ENCODE measurements around the gene DNAH12. TPM values are rescaled to one million over a fixed set of nuclear protein-coding genes. Genes with fewer than 3 reads are reported as not detected.
"Not testable (repeated sequence)": the region's sequence is repeated elsewhere in the genome, so short reads cannot be mapped to it uniquely, and the experiment has no call there.

Gene DNAH12
- total RNA-seq, 1 experiment from 2014 or later = 0.07 TPM

DNA sequence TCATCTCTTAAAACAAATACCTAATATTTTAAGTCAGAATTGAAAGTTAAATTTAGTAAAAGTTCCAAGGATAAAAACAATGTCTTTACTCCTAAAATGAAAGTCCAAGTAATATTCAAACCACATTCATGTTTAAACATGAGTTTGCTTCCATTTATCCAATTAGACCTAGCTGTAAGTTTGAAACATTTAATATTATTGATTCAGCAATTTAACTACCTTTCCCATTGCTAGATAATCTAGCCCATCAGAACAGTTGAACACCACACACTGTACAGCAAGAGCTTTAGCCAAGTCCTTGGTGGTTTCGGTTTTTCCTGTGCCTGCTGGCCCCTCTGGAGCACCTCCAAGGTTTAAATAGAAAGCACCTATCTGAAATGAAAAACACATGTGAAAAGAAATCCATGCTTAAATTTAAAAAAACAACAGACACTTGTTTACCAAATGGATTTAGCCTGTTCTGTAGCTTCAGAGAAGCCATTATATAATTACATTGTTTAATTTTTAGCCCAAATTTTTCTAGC lies 97.8 kb downstream of the DNAH12 start:
- H3K36me3 ChIP-seq (ENCODE audit: low read depth, low read length) = no peaks in the 10 kb centered on the region
- no peak for TF ChIP-seq CTCF (conservative IDR thresholded peaks at IDR 0.05; ENCODE audit: low read depth, low read length)
- TF ChIP-seq EZH2phosphoT487 (IDR thresholded peaks at IDR 0.05; ENCODE audit: borderline replicate concordance, low read length) = no peak
- TF ChIP-seq EZH2 (IDR thresholded peaks at IDR 0.05; ENCODE audit: low read length, unreplicated experiment) = no peak
- H3K4me2 ChIP-seq (ENCODE audit: low read length) = peak overlapping the region; percentile 40
- CTCF ChIA-PET = interaction anchor here (0.6 kb wide), 1 partner anchor 55 kb away, joined by 4 read pairs; no protein-coding TSS in a partner anchor
- H3K27ac ChIP-seq (ENCODE audit: low read length) = no peak overlapping the region
- no TSS peak for BruUV-seq (replicated peaks)
- no peaks in the 10 kb centered on the region for H3F3A ChIP-seq (ENCODE audit: low read length, unreplicated experiment)
- H3K9me2 ChIP-seq (replicated peaks; ENCODE audit: low read length) = no peaks in the 10 kb centered on the region
- H3K79me2 ChIP-seq (ENCODE audit: low read length) = no peaks in the 10 kb centered on the region
- no peak overlapping the region for H3K9ac ChIP-seq (ENCODE audit: low read length)
- H3K27me3 ChIP-seq (ENCODE audit: low read length) = no peaks in the 10 kb centered on the region
- intact Hi-C loops (cut with micrococcal nuclease) = no loop called here
- DNase-seq = no peak
- POLR2A ChIA-PET (ENCODE audit: unreplicated experiment) = interaction anchor here (0.5 kb wide), 1 partner anchor 412 kb away, joined by 7 read pairs; no protein-coding TSS in a partner anchor
- 0 out of 2 replicates have a peak overlapping the region, but pooled peaks have one; percentile 17 for H3K4me3 ChIP-seq (ENCODE audit: low read length)
- H2AFZ ChIP-seq (ENCODE audit: low read length) = peak overlapping the region; percentile 37
- no peaks in the 10 kb centered on the region for H4K20me1 ChIP-seq (ENCODE audit: low read length)
- no peaks in the 10 kb centered on the region for H3K9me3 ChIP-seq (ENCODE audit: low read length)
- ATAC-seq = no peak
- H3K4me1 ChIP-seq (ENCODE audit: insufficient read depth, low read length) = peaks cover 26% of the 10 kb centered on the region

DNA sequence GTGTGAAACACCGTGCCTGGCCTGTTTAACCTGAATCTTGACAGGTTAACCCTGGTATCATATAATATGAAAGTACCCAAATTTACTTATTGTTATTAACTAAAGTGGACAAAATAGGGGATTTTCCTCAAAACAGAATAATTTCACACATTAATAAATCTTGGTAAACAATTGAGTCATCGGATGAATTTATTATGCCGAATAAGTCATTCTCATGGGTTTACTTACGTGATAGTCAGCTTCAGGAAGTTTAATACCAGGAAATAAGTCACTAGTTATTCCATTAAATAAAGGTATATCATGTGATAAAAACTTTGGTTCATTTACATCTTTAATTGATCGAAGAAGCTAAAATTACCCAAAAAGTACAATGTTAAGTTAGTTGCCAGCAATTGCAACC lies 99.7 kb downstream of the DNAH12 start:
- Histone ChIP-seq H3K4me3 (ENCODE audit: low read length) (no peak overlapping the region), H3F3A (ENCODE audit: low read length, unreplicated experiment) (no peaks in the 10 kb centered on the region), H3K79me2 (ENCODE audit: low read length) (no peaks in the 10 kb centered on the region), H3K9me3 (ENCODE audit: low read length) (no peaks in the 10 kb centered on the region), H3K27ac (ENCODE audit: low read length) (peak overlapping the region; percentile 66), H3K4me2 (ENCODE audit: low read length) (peak overlapping the region; percentile 21; the same call in 1 of the 2 replicates), H3K27me3 (ENCODE audit: low read length) (no peaks in the 10 kb centered on the region), H3K9ac (ENCODE audit: low read length) (no peak overlapping the region), H2AFZ (ENCODE audit: low read length) (0 out of 2 replicates have a peak overlapping the region, but pooled peaks have one; percentile 1), H4K20me1 (ENCODE audit: low read length) (no peaks in the 10 kb centered on the region), H3K9me2 (replicated peaks; ENCODE audit: low read length) (no peaks in the 10 kb centered on the region), H3K36me3 (ENCODE audit: low read depth, low read length) (no peaks in the 10 kb centered on the region), H3K4me1 (ENCODE audit: insufficient read depth, low read length) (peaks cover 14% of the 10 kb centered on the region)
- DNase-seq = peak; percentile 50
- BruUV-seq (replicated peaks) = no TSS peak
- intact Hi-C loops (cut with micrococcal nuclease) = loop anchor here (2.0 to 5.0 kb wide), 2 partner anchors 40 to 113 kb away; partner anchors contain the start of gene PDE12
- TF ChIP-seq CTCF (conservative IDR thresholded peaks at IDR 0.05; ENCODE audit: low read depth, low read length) (no peak), EZH2phosphoT487 (IDR thresholded peaks at IDR 0.05; ENCODE audit: borderline replicate concordance, low read length) (no peak), EZH2 (IDR thresholded peaks at IDR 0.05; ENCODE audit: low read length, unreplicated experiment) (no peak)
- ChIA-PET CTCF (no interaction called here), POLR2A (ENCODE audit: unreplicated experiment) (interaction anchor here (0.6 kb wide), 1 partner anchor 116 kb away, joined by 4 read pairs; no protein-coding TSS in a partner anchor)
- peak; percentile 78 for ATAC-seq

DNA sequence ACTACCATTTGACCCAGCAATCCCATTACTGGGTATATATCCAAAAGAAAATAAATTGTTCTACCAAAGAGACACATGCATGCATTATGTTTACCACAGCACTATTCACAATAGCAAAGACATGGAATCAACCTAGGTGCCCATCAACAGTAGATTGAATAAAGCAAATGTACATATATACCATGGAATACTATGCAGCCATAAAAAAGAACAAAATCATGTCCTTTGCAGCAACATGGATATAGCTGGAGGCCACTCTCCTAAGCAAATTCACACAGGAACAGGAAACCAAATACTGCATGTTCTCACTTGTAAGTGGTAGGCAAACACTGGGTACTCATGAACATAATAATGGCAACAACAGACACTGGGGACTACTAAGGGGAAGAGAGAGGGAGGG lies 104.0 kb downstream of the DNAH12 start:
- BruUV-seq (replicated peaks); H3K27ac ChIP-seq (ENCODE audit: low read length); H2AFZ ChIP-seq (ENCODE audit: low read length); POLR2A ChIA-PET (ENCODE audit: unreplicated experiment); DNase-seq; H3K27me3 ChIP-seq (ENCODE audit: low read length); H3K9ac ChIP-seq (ENCODE audit: low read length); H3K79me2 ChIP-seq (ENCODE audit: low read length); H3K36me3 ChIP-seq (ENCODE audit: low read depth, low read length); H3K4me3 ChIP-seq (ENCODE audit: low read length); H3F3A ChIP-seq (ENCODE audit: low read length, unreplicated experiment); ATAC-seq; H3K4me2 ChIP-seq (ENCODE audit: low read length); H3K4me1 ChIP-seq (ENCODE audit: insufficient read depth, low read length); H3K9me3 ChIP-seq (ENCODE audit: low read length); CTCF ChIA-PET; H3K9me2 ChIP-seq (replicated peaks; ENCODE audit: low read length); H4K20me1 ChIP-seq (ENCODE audit: low read length): not testable (repeated sequence)
- intact Hi-C loops (cut with micrococcal nuclease) = loop anchor here (5.0 kb wide), 1 partner anchor 117 kb away; the partner anchor contains the start of gene PDE12

DNA sequence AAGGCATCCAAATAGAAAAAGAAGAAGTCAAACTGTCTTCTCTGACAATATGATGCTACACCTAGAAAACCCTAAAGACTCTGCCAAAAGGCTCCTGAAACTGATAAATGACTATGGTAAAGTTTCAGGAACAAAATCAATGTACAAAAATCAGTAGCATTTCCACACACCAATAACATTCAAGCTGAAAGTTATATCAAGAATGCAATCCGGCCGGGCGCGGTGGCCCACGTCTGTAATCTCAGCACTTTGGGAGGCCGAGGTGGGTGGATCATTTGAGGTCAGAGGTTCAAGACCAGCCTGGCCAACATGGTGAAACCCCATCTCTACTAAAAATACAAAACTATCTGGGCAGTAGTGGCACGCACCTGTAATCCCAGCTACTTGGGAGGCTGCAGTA lies 105.7 kb downstream of the DNAH12 start:
- H3K4me1 ChIP-seq (ENCODE audit: insufficient read depth, low read length); H4K20me1 ChIP-seq (ENCODE audit: low read length); CTCF ChIA-PET; H3K9ac ChIP-seq (ENCODE audit: low read length); H3K4me3 ChIP-seq (ENCODE audit: low read length); ATAC-seq; H3F3A ChIP-seq (ENCODE audit: low read length, unreplicated experiment); H3K79me2 ChIP-seq (ENCODE audit: low read length); H3K27ac ChIP-seq (ENCODE audit: low read length); H3K36me3 ChIP-seq (ENCODE audit: low read depth, low read length); H3K9me3 ChIP-seq (ENCODE audit: low read length); H3K4me2 ChIP-seq (ENCODE audit: low read length); POLR2A ChIA-PET (ENCODE audit: unreplicated experiment); H3K9me2 ChIP-seq (replicated peaks; ENCODE audit: low read length); H3K27me3 ChIP-seq (ENCODE audit: low read length); H2AFZ ChIP-seq (ENCODE audit: low read length); DNase-seq; BruUV-seq (replicated peaks); intact Hi-C loops (cut with micrococcal nuclease): not testable (repeated sequence)
